BLaER1 treated with 17β-estradiol and CSF1 and Interleukin-3, amounts not matched to agents 10 nM and 100 nM (cell line): ENCODE measurements around the gene URI1.
A peak's percentile ranks its signal among the peaks of the same experiment; 100 is the strongest.
"Not testable (repeated sequence)": the region's sequence is repeated elsewhere in the genome, so short reads cannot be mapped to it uniquely, and the experiment has no call there.

Experiments used
- H3K27ac ChIP-seq, 11 experiments: shearing (Covaris generic); formaldehyde crosslinking; 2 replicates each; pipeline ENCODE4 v1.8.1; 2022
- H3K27me3 ChIP-seq, 11 experiments: shearing (Covaris generic); formaldehyde crosslinking; 2 replicates each; pipeline ENCODE4 v1.8.1; 2022
- H3K36me3 ChIP-seq, 11 experiments: shearing (Covaris generic); formaldehyde crosslinking; 2 replicates each; pipeline ENCODE4 v1.8.1; 2022
- H3K4me1 ChIP-seq, 10 experiments: shearing (Covaris generic); formaldehyde crosslinking; 2 replicates each; pipeline ENCODE4 v1.8.1; 2022
- H3K4me2 ChIP-seq, 11 experiments: shearing (Covaris generic); formaldehyde crosslinking; 2 replicates each; pipeline ENCODE4 v1.8.1; 2022
- H3K4me3 ChIP-seq, 10 experiments: shearing (Covaris generic); formaldehyde crosslinking; 2 replicates each; pipeline ENCODE4 v1.8.1; 2022
- H3K9ac ChIP-seq, 11 experiments: shearing (Covaris generic); formaldehyde crosslinking; 2 replicates each; pipeline ENCODE4 v1.8.1; 2022
- H3K9me3 ChIP-seq, 11 experiments: shearing (Covaris generic); formaldehyde crosslinking; replicated peaks in 1 of 11; 2 replicates each; pipeline ENCODE4 v1.8.1; 2022
- H4K20me1 ChIP-seq, 11 experiments: shearing (Covaris generic); formaldehyde crosslinking; 2 replicates each; pipeline ENCODE4 v1.8.1; 2022
- Cebpa-rat ChIP-seq, 11 experiments: shearing (Covaris generic); IDR thresholded peaks; 2 replicates each; pipeline ENCODE4 v1.8.1; 2022

Gene URI1

DNA sequence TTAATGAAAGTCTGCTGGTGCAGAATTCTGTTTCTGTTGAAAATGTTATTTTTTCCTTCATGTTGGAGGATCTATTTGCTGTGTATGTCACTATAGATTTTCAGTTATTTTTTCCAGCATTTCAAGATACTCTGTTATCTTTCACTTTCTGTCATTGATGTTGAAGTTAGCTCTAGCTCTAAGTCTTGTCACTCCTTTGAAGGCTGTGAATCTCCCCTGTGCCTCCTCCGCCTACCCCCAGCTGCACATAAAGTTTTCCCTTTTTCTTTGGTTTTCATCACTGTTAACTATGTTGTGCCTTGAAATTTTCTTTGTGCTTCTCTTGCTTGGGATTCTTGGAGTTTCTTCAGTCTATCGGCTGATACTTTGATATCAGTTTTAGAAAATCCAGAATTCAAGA lies 20.8 kb downstream of the URI1 start:
- peak overlapping the region in 2 of 11 experiments; percentile 11 to 30; a peak in 1 of 22 replicates for H3K4me2 ChIP-seq
- TF ChIP-seq Cebpa-rat (IDR thresholded peaks at IDR 0.05): no peak
- H3K27me3 ChIP-seq: no peaks in the 10 kb centered on the region
- H3K9me3 ChIP-seq: peaks cover 0 to 30% (median 13%) of the 10 kb centered on the region in 11 experiments; a peak in 13 of 22 replicates
- peaks cover 24 to 52% (median 42%) of the 10 kb centered on the region in 10 experiments for H3K4me1 ChIP-seq
- peaks cover 65 to 100% (median 91%) of the 10 kb centered on the region in 11 experiments; a peak in 21 of 22 replicates for H4K20me1 ChIP-seq
- no peak overlapping the region for H3K9ac ChIP-seq
- no peak overlapping the region for H3K27ac ChIP-seq
- H3K36me3 ChIP-seq: peaks cover 0 to 27% (median 19%) of the 10 kb centered on the region in 11 experiments; a peak in 20 of 22 replicates
- no peak overlapping the region for H3K4me3 ChIP-seq

GRCh38 chr19:29963576-29963975 lies 21.5 kb downstream of the URI1 start:
- peaks cover 0 to 19% (median 12%) of the 10 kb centered on the region in 11 experiments; a peak in 20 of 22 replicates for H3K36me3 ChIP-seq
- peak overlapping the region in 2 of 11 experiments; percentile 8 to 18; a peak in 1 of 22 replicates for H3K27ac ChIP-seq
- H3K9me3 ChIP-seq: peaks cover 0 to 23% (median 9%) of the 10 kb centered on the region in 11 experiments; a peak in 12 of 22 replicates
- peaks cover 66 to 100% (median 92%) of the 10 kb centered on the region in 11 experiments; a peak in 21 of 22 replicates for H4K20me1 ChIP-seq
- no peak for TF ChIP-seq Cebpa-rat (IDR thresholded peaks at IDR 0.05)
- H3K4me2 ChIP-seq: peak overlapping the region in 8 of 11 experiments; percentile 2 to 52 (median 38); a peak in 14 of 22 replicates
- no peak overlapping the region for H3K4me3 ChIP-seq
- H3K9ac ChIP-seq: peak overlapping the region in 2 of 11 experiments; percentile 47 to 48; a peak in 2 of 22 replicates
- peaks cover 25 to 56% (median 44%) of the 10 kb centered on the region in 10 experiments for H3K4me1 ChIP-seq
- no peaks in the 10 kb centered on the region for H3K27me3 ChIP-seq

DNA sequence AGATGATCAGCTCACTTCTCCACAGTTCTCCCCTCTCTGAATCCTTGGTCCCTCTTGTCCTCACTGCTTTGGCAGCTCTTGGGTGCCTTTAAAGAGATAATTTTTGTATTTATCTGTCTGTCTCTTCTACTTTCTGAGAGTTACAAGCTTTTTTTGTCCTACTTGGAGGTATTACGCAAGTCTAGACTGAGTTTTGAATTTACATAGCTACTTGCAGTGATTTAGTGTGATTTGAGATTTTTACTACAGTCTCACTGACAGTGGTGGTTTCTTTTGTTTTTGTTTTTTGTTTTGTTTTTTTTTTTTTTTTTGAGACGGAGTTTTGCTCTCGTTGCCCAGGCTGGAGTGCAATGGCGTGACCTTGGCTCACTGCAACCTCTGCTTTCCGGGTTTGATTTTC lies 22.1 kb downstream of the URI1 start:
- Histone ChIP-seq H3K4me1 (peaks cover 25 to 56% (median 44%) of the 10 kb centered on the region in 10 experiments), H3K4me2 (peak overlapping the region in 9 of 11 experiments; percentile 2 to 52 (median 35); a peak in 18 of 22 replicates), H3K9ac (peak overlapping the region in 2 of 11 experiments; percentile 47 to 48; a peak in 2 of 22 replicates), H3K4me3 (no peak overlapping the region), H3K9me3 (peaks cover 0 to 17% (median 3%) of the 10 kb centered on the region in 11 experiments; a peak in 10 of 22 replicates), H4K20me1 (peaks cover 67 to 100% (median 92%) of the 10 kb centered on the region in 11 experiments; a peak in 21 of 22 replicates), H3K27me3 (no peaks in the 10 kb centered on the region), H3K27ac (peak overlapping the region in 2 of 11 experiments; percentile 8 to 18; a peak in 1 of 22 replicates), H3K36me3 (peaks cover 0 to 13% (median 6%) of the 10 kb centered on the region in 11 experiments; a peak in 20 of 22 replicates)
- TF ChIP-seq Cebpa-rat (IDR thresholded peaks at IDR 0.05): peak in 4 of 11 experiments; percentile 32 to 73 (median 45); a peak in 2 of 22 replicates

DNA sequence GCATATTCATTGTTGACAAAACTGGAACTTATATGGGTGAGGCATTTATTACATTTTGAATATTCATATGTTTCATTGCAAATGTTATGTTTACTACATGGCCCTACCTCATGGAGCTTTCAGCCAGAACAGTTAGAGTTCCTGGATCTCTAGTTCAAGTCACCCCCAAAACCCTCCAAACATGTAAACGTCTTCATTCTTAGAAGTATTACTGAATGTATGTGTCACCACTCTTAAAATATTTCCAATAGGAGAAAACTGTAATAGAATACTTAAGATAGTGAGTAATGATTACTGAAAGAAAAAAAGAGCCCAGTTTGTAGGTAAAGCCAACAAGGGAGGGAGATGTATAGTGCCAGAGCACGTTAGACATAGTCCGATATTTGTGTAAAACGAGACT lies 23.5 kb downstream of the URI1 start:
- peak overlapping the region in 1 of 11 experiments; percentile 32; a peak in 1 of 22 replicates for H3K4me2 ChIP-seq
- H3K27ac ChIP-seq: no peak overlapping the region
- peaks cover 25 to 56% (median 45%) of the 10 kb centered on the region in 10 experiments for H3K4me1 ChIP-seq
- TF ChIP-seq Cebpa-rat (IDR thresholded peaks at IDR 0.05): no peak
- H3K27me3 ChIP-seq: no peaks in the 10 kb centered on the region
- H4K20me1 ChIP-seq: peaks cover 72 to 100% (median 99%) of the 10 kb centered on the region in 11 experiments; a peak in 21 of 22 replicates
- H3K4me3 ChIP-seq: no peak overlapping the region
- peaks cover 0 to 8% (median 3%) of the 10 kb centered on the region in 11 experiments; a peak in 3 of 22 replicates for H3K36me3 ChIP-seq
- peaks cover 0 to 6% (median 0%) of the 10 kb centered on the region in 11 experiments; a peak in 4 of 22 replicates for H3K9me3 ChIP-seq
- H3K9ac ChIP-seq: no peak overlapping the region

DNA sequence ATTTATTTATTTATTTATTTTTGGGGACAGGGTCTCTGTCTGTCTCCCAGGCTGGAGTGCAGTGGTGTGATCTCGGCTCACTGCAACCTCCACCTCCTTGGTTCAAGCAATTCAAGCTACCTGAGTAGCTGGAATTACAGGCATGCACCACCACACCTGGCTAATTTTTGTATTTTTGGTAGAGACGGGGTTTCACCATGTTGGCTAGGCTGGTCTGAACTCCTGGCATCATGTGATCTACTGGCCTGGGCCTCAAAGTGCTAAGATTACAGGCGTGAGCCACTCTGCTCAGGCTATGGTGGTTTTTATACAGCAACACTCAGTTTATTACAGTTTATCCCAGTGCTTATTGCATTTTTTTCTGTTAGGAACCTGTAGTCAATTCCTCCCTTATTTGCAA lies 24.1 kb downstream of the URI1 start:
- peaks cover 25 to 56% (median 45%) of the 10 kb centered on the region in 10 experiments for H3K4me1 ChIP-seq
- not testable (repeated sequence) for H3K27ac ChIP-seq, H3K4me3 ChIP-seq, H3K9me3 ChIP-seq, H3K36me3 ChIP-seq, H3K27me3 ChIP-seq, H3K9ac ChIP-seq
- H3K4me2 ChIP-seq: peak overlapping the region; percentile 2 to 40 (median 19); a peak in 7 of 22 replicates
- peaks cover 71 to 100% (median 100%) of the 10 kb centered on the region in 11 experiments; a peak in 21 of 22 replicates for H4K20me1 ChIP-seq

GRCh38 chr19:29966588-29967249 lies 24.7 kb downstream of the URI1 start:
- Histone ChIP-seq H4K20me1 (peaks cover 68 to 100% (median 100%) of the 10 kb centered on the region in 11 experiments; a peak in 21 of 22 replicates), H3K27me3 (no peaks in the 10 kb centered on the region), H3K4me3 (no peak overlapping the region), H3K4me1 (peaks cover 25 to 56% (median 45%) of the 10 kb centered on the region in 10 experiments), H3K27ac (no peak overlapping the region), H3K9ac (no peak overlapping the region), H3K4me2 (peak overlapping the region in 8 of 11 experiments; percentile 2 to 40 (median 32); a peak in 8 of 22 replicates), H3K36me3 (no peaks in the 10 kb centered on the region; a peak in 1 of 22 replicates), H3K9me3 (no peaks in the 10 kb centered on the region)
- TF ChIP-seq Cebpa-rat (IDR thresholded peaks at IDR 0.05): no peak

DNA sequence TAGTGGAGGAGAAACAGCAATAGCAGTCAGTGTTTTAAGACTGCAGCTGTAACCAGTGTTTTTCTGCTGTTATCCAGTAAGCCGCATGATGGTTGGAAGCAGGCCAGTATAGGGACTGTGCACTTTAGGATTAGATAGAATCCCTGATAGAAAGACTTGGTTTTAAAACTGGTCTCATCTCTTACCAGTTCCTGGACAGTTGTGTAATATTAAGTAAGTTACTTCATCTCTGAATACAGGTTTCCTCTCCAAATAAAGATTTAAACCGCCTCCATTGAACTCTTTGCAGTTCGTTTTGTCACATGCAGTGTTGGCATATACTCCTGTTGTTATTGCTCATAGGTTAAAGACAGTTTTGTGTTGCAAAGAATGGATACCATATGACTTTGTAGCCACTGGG lies 25.6 kb downstream of the URI1 start:
- H3K4me1 ChIP-seq: peaks cover 25 to 55% (median 45%) of the 10 kb centered on the region in 10 experiments
- TF ChIP-seq Cebpa-rat (IDR thresholded peaks at IDR 0.05): no peak
- H3K36me3 ChIP-seq: no peaks in the 10 kb centered on the region; a peak in 1 of 22 replicates
- H3K4me2 ChIP-seq: peak overlapping the region in 7 of 11 experiments; percentile 0 to 40 (median 3); a peak in 4 of 22 replicates
- H3K4me3 ChIP-seq: no peak overlapping the region
- H4K20me1 ChIP-seq: peaks cover 62 to 100% (median 100%) of the 10 kb centered on the region in 11 experiments; a peak in 21 of 22 replicates
- H3K27me3 ChIP-seq: no peaks in the 10 kb centered on the region
- H3K9me3 ChIP-seq: no peaks in the 10 kb centered on the region
- H3K9ac ChIP-seq: no peak overlapping the region
- H3K27ac ChIP-seq: no peak overlapping the region

DNA sequence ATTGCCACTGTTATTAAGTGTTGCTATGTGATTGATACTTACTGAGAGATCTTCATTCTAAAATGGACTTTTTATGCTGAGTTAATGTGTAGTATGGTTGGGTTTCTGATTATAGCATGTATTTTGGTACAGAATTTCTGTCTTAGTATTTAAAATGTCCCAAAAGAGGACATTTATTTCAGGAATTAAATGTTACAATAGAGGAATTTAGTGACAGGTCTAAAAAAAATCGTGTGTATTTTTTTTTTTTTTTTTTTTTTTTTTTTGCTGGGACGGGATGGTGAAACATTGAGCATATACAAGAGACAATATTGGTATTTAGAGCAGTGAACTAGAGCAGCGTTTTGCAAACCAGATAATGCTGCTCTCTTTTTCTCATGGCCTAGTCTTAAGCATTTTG lies 27.9 kb downstream of the URI1 start:
- peaks cover 49 to 100% (median 99%) of the 10 kb centered on the region in 11 experiments; a peak in 21 of 22 replicates for H4K20me1 ChIP-seq
- H3K27ac ChIP-seq: no peak overlapping the region
- peaks cover 0 to 5% (median 4%) of the 10 kb centered on the region in 11 experiments; a peak in 7 of 22 replicates for H3K36me3 ChIP-seq
- H3K9me3 ChIP-seq: peaks cover 0 to 5% (median 0%) of the 10 kb centered on the region in 11 experiments; a peak in 5 of 22 replicates
- H3K4me2 ChIP-seq: no peak overlapping the region
- H3K27me3 ChIP-seq: no peaks in the 10 kb centered on the region
- H3K4me1 ChIP-seq: peaks cover 13 to 33% (median 27%) of the 10 kb centered on the region in 10 experiments; a peak in 19 of 20 replicates
- no peak overlapping the region for H3K9ac ChIP-seq
- no peak overlapping the region for H3K4me3 ChIP-seq
- no peak for TF ChIP-seq Cebpa-rat (IDR thresholded peaks at IDR 0.05)
